GM19035 (cell line): ENCODE results near the gene CCDC188.
A peak's percentile ranks its signal among the peaks of the same experiment; 100 is the strongest.

Experiments
- ATAC-seq: cut with Tn5 transposase; IDR thresholded peaks from one replicate; pipeline ENCODE4 v1.9.1; 2021; ENCODE audit not compliant: unreplicated experiment

The CCDC188 gene

GRCh38 chr22:20135806-20136602 is 14.9 kb downstream of the CCDC188 start:
- ATAC-seq: no peak

GRCh38 chr22:20135265-20135664 is 15.6 kb downstream of the CCDC188 start:
- no peak for ATAC-seq

- no peak for ATAC-seq
Measured at GRCh38 chr22:20133930-20134549, 16.8 kb downstream of the CCDC188 start.

- no peak for ATAC-seq
Measured at GRCh38 chr22:20132686-20133246, 18.1 kb downstream of the CCDC188 start.

- ATAC-seq: no peak
Measured at GRCh38 chr22:20131859-20132685, 18.8 kb downstream of the CCDC188 start.

GRCh38 chr22:20131597-20131858 is 19.3 kb downstream of the CCDC188 start, which contains the start of gene ZDHHC8:
TSS of gene ZDHHC8 (plus strand) at chr22:20131804. CDS start at chr22:20131948, 144 bp downstream.
- peak; percentile 49 for ATAC-seq

GRCh38 chr22:20130731-20131596 is 19.9 kb downstream of the CCDC188 start:
- ATAC-seq: peak; percentile 57

GRCh38 chr22:20130319-20130718 is 20.5 kb downstream of the CCDC188 start:
- no peak for ATAC-seq

- no peak for ATAC-seq
Measured at GRCh38 chr22:20129747-20130014, 21.2 kb downstream of the CCDC188 start.

- ATAC-seq: no peak
Measured at GRCh38 chr22:20128902-20129746, 21.7 kb downstream of the CCDC188 start.

GRCh38 chr22:20128619-20128901 is 22.3 kb downstream of the CCDC188 start:
- no peak for ATAC-seq

GRCh38 chr22:20127869-20128618 is 22.8 kb downstream of the CCDC188 start:
- ATAC-seq: no peak

- ATAC-seq: no peak
Measured at GRCh38 chr22:20127318-20127868, 23.5 kb downstream of the CCDC188 start.

- ATAC-seq: no peak
Measured at GRCh38 chr22:20126284-20127029, 24.4 kb downstream of the CCDC188 start.

GRCh38 chr22:20125201-20126174 is 25.4 kb downstream of the CCDC188 start:
- no peak for ATAC-seq

GRCh38 chr22:20124083-20124787 is 26.6 kb downstream of the CCDC188 start:
- no peak for ATAC-seq
